CD14-positive monocyte (primary cell): Measurements from ENCODE around the gene CD22. TPM values are rescaled to one million over a fixed set of nuclear protein-coding genes. Genes with fewer than 3 reads are reported as not detected.

Source experiments
- DNase-seq, 3 donors: peaks; one replicate each; pipeline ENCODE4 v3.0.0-alpha.2; 2011 to 2022
- H2AFZ ChIP-seq: 2 replicates; pipeline ENCODE4 v1.6.0; 2012; ENCODE audit warnings: mild to moderate bottlenecking, low read depth, low read length, inconsistent platforms; ENCODE audit not compliant: insufficient read depth, poor library complexity, severe bottlenecking
- H3K27ac ChIP-seq, 2 donors: 1 replicate in 1 of 2; 2 replicates in 1 of 2; pipeline ENCODE4 v1.5.1; 2012 to 2013; ENCODE audit warnings: low read length in 2 of 2, control low read depth in 1 of 2, inconsistent platforms in 1 of 2, low read depth in 1 of 2, mild to moderate bottlenecking in 1 of 2
- H3K27me3 ChIP-seq, 2 donors: one replicate each; pipeline versions ENCODE4 v1.6.0 to v1.6.1; 2011 to 2013; ENCODE audit warnings: low read length in 2 of 2; ENCODE audit not compliant: control insufficient read depth in 2 of 2, insufficient read depth in 2 of 2
- H3K36me3 ChIP-seq, 2 donors: replicated peaks in 1 of 2; 1 replicate in 1 of 2; 2 replicates in 1 of 2; pipeline versions ENCODE4 v1.5.1 to v1.6.1; 2012 to 2013; ENCODE audit warnings: low read length in 2 of 2, control low read depth in 1 of 2, inconsistent platforms in 1 of 2, mild to moderate bottlenecking in 1 of 2; ENCODE audit not compliant: insufficient read depth in 2 of 2, control insufficient read depth in 1 of 2
- H3K4me1 ChIP-seq, 2 donors: 1 replicate in 1 of 2; 2 replicates in 1 of 2; pipeline versions ENCODE4 v1.5.1 to v1.6.1; 2012 to 2013; ENCODE audit warnings: low read length in 2 of 2, control low read depth in 1 of 2, inconsistent platforms in 1 of 2, mild to moderate bottlenecking in 1 of 2, moderate library complexity in 1 of 2; ENCODE audit not compliant: insufficient read depth in 2 of 2, control insufficient read depth in 1 of 2
- H3K4me2 ChIP-seq: replicated peaks from 2 replicates; pipeline ENCODE3; 2012; ENCODE audit warnings: low read length, moderate library complexity, mild to moderate bottlenecking; ENCODE audit not compliant: poor library complexity, severe bottlenecking; ENCODE audit errors: extremely low read depth
- H3K4me3 ChIP-seq, 3 experiments: fragments of 200-600 bp in 1 of 3; sonication (generic) in 1 of 3; replicated peaks in 1 of 3; 1 replicate in 2 of 3; 2 replicates in 1 of 3; pipeline ENCODE4 v1.5.1; 2011 to 2013; ENCODE audit warnings: low read length in 3 of 3, mild to moderate bottlenecking in 3 of 3, control low read depth in 2 of 3, low read depth in 2 of 3, inconsistent platforms in 1 of 3, moderate library complexity in 1 of 3
- H3K79me2 ChIP-seq: 2 replicates; pipeline ENCODE4 v1.6.0; 2012; ENCODE audit warnings: mild to moderate bottlenecking, control low read depth, inconsistent platforms, low read length, moderate library complexity; ENCODE audit not compliant: insufficient read depth
- H3K9ac ChIP-seq: 2 replicates; pipeline ENCODE4 v1.6.0; 2017; ENCODE audit warnings: low read length, mild to moderate bottlenecking; ENCODE audit not compliant: insufficient read depth, poor library complexity, severe bottlenecking
- H3K9me3 ChIP-seq, 2 donors: replicated peaks in 1 of 2; 1 replicate in 1 of 2; 2 replicates in 1 of 2; pipeline versions ENCODE4 v1.5.1 to v1.6.1; 2012 to 2013; ENCODE audit warnings: low read length in 2 of 2, control low read depth in 1 of 2; ENCODE audit not compliant: control insufficient read depth in 1 of 2, insufficient read depth in 1 of 2
- H4K20me1 ChIP-seq: 2 replicates; pipeline ENCODE4 v1.6.0; 2012; ENCODE audit warnings: mild to moderate bottlenecking, low read length, control low read depth, moderate library complexity; ENCODE audit not compliant: insufficient read depth
- H3K27ac Mint-ChIP-seq, 7 donors: one replicate each; pipeline ENCODE4 v1.8.0; 2020; ENCODE audit warnings: mild to moderate bottlenecking in 7 of 7, mixed read lengths in 7 of 7, moderate library complexity in 6 of 7, inconsistent platforms in 2 of 7
- H3K27me3 Mint-ChIP-seq, 3 donors: one replicate each; pipeline ENCODE4 v1.8.0; 2021 to 2022; ENCODE audit warnings: low read depth in 3 of 3, mild to moderate bottlenecking in 3 of 3, mixed read lengths in 3 of 3, moderate library complexity in 3 of 3, inconsistent platforms in 1 of 3
- H3K36me3 Mint-ChIP-seq, 2 donors: one replicate each; pipeline ENCODE4 v1.8.0; 2020; ENCODE audit warnings: mixed read lengths in 2 of 2, inconsistent platforms in 1 of 2, mild to moderate bottlenecking in 1 of 2
- H3K4me1 Mint-ChIP-seq: one replicate; pipeline ENCODE4 v1.8.0; 2020; ENCODE audit warnings: mild to moderate bottlenecking, mixed read lengths
- H3K4me3 Mint-ChIP-seq, 2 donors: one replicate each; pipeline ENCODE4 v1.8.0; 2020; ENCODE audit warnings: mild to moderate bottlenecking in 2 of 2, mixed read lengths in 2 of 2, moderate library complexity in 1 of 2
- H3K9me3 Mint-ChIP-seq, 7 donors: one replicate each; pipeline ENCODE4 v1.8.0; 2020 to 2022; ENCODE audit warnings: mixed read lengths in 7 of 7, mild to moderate bottlenecking in 6 of 7, moderate library complexity in 6 of 7, inconsistent platforms in 2 of 7
- whole genome bisulfite sequencing: methylation state at CpG from one replicate; pipeline ENCODE4 v1.1.5; 2013; ENCODE audit warnings: missing lambda C conversion rate; ENCODE audit not compliant: insufficient coverage; 5-methylcytosine and 5-hydroxymethylcytosine counted together
- intact Hi-C, 2 donors: fragments of 100-400 bp; cut with micrococcal nuclease; formaldehyde crosslinking; loops; one replicate each; pipeline versions ENCODE4 v1.15.0 to v1.15.1; 2023
- polyA plus RNA-seq, 3 donors: library from polyadenylated mRNA; depleted of rRNA in 1 of 3; unstranded in 2 of 3; stranded (reverse) in 1 of 3; fragments of 300-500 nt in 2 of 3; fragments of >200 nt in 1 of 3; fragmentation: Illumina TruSeq in 2 of 3; gene quantifications; 1 replicate in 2 of 3; 2 replicates in 1 of 3; pipeline ENCODE4 v1.2.3, GENCODE V29; 2012 to 2021
- TF ChIP-seq, protein P1 (sequence below): fragments of 200-600 bp; IDR thresholded peaks from one replicate; pipeline ENCODE4 v1.8.0; 2022; ENCODE audit warnings: antibody characterized with exemption, mild to moderate bottlenecking

CD22 gene
- polyA plus RNA-seq, 3 donors = 0.24 to 4.8 (median 0.88) TPM

DNA sequence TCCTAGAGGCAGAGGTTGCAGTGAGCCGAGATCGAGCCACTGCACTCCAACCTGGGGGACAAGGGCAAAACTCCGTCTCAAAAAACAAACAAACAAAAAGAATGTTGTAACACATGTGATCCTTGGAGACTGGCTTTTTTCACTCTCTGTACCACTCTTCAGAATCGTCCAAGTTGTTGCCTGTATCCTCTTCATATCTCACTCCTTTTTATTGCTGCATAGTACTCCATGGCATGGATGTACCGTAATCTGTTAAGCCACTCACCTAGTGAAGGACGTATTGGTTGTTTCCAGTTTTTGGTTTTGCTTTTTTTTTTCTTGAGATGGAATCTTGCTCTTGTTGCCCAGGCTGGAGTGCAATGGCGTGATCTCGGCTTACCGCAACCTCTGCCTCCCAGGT is 7.0 kb upstream of the CD22 start:
- H3K4me2 ChIP-seq = no peak overlapping the region
- TF ChIP-seq, protein P1, sequence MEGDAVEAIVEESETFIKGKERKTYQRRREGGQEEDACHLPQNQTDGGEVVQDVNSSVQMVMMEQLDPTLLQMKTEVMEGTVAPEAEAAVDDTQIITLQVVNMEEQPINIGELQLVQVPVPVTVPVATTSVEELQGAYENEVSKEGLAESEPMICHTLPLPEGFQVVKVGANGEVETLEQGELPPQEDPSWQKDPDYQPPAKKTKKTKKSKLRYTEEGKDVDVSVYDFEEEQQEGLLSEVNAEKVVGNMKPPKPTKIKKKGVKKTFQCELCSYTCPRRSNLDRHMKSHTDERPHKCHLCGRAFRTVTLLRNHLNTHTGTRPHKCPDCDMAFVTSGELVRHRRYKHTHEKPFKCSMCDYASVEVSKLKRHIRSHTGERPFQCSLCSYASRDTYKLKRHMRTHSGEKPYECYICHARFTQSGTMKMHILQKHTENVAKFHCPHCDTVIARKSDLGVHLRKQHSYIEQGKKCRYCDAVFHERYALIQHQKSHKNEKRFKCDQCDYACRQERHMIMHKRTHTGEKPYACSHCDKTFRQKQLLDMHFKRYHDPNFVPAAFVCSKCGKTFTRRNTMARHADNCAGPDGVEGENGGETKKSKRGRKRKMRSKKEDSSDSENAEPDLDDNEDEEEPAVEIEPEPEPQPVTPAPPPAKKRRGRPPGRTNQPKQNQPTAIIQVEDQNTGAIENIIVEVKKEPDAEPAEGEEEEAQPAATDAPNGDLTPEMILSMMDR = no peak
- Mint-ChIP-seq H3K27ac (peak overlapping the region in 1 of 7 donors; percentile 42), H3K4me1 (peaks cover 73% of the 10 kb centered on the region), H3K27me3 (peaks cover 0 to 3% (median 2%) of the 10 kb centered on the region in 3 donors), H3K4me3 (no peak overlapping the region), H3K36me3 (peaks cover 0 to 15% of the 10 kb centered on the region in 2 donors), H3K9me3 (peaks cover 0 to 7% (median 2%) of the 10 kb centered on the region in 7 donors)
- no peak overlapping the region for H2AFZ ChIP-seq
- no peak overlapping the region for H3K4me3 ChIP-seq
- no peak for DNase-seq
- H3K9me3 ChIP-seq = no peaks in the 10 kb centered on the region
- intact Hi-C loops = no loop called here
- no peaks in the 10 kb centered on the region for H3K27me3 ChIP-seq
- no peaks in the 10 kb centered on the region for H3K79me2 ChIP-seq
- no peak overlapping the region for H3K9ac ChIP-seq
- WGBS = 100% methylated on average over 4 of the region's 9 CpGs
- peaks cover 70 to 79% of the 10 kb centered on the region in 2 donors for H3K4me1 ChIP-seq
- H3K36me3 ChIP-seq = no peaks in the 10 kb centered on the region
- no peaks in the 10 kb centered on the region for H4K20me1 ChIP-seq
- H3K27ac ChIP-seq = no peak overlapping the region

DNA sequence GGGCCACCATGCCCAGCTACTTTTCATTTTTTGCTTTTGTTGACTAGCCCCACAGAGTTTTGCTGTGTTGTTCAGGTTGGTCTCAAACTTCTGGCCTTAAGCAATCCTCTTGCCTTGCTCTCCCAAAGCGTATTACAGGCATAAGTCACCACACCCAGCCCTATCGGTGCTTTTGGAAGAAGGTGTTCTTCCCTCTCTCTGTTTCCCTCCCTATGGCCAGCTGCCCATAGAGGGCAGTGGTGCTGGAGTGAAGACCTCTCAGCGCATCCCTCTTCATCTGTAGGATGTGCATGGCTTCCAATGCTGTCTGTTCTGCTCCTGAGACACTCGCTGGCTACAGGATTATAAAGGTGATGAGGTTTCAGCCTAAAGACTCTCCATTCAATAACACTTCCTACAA is 1.3 kb upstream of the CD22 start:
- H2AFZ ChIP-seq = no peak overlapping the region
- peak in 2 of 3 donors; percentile 25 to 40 for DNase-seq
- no CpG with 5 or more reads among the region's 4 CpGs for WGBS
- no peaks in the 10 kb centered on the region for H3K9me3 ChIP-seq
- no peak overlapping the region for H3K4me2 ChIP-seq
- H4K20me1 ChIP-seq = no peaks in the 10 kb centered on the region
- peak overlapping the region in 3 of 7 donors; percentile 6 to 30 (median 26) for H3K27ac Mint-ChIP-seq
- no peak overlapping the region for H3K27ac ChIP-seq
- no peak overlapping the region for H3K4me3 ChIP-seq
- peaks cover 0 to 2% (median 0%) of the 10 kb centered on the region in 7 donors for H3K9me3 Mint-ChIP-seq
- H3K9ac ChIP-seq = no peak overlapping the region
- no peaks in the 10 kb centered on the region for H3K27me3 ChIP-seq
- peaks cover 1 to 4% (median 2%) of the 10 kb centered on the region in 3 donors for H3K27me3 Mint-ChIP-seq
- TF ChIP-seq, protein P1 = peak; percentile 41
- peaks cover 41% of the 10 kb centered on the region for H3K4me1 Mint-ChIP-seq
- peaks cover 0 to 5% of the 10 kb centered on the region in 2 donors for H3K36me3 Mint-ChIP-seq
- intact Hi-C loops = loop anchor here in 1 of 2 donors (2.0 kb wide), 1 partner anchor 19 kb away; the partner anchor contains the start of gene FFAR1
- peaks cover 35 to 53% of the 10 kb centered on the region in 2 donors for H3K4me1 ChIP-seq
- H3K4me3 Mint-ChIP-seq = no peak overlapping the region
- H3K79me2 ChIP-seq = no peaks in the 10 kb centered on the region
- H3K36me3 ChIP-seq = no peaks in the 10 kb centered on the region
